Stomach (tissue), 4 donors: ENCODE measurements around the gene PRR23E.

Experiments
- CTCF ChIP-seq, 7 experiments: fragments of 450-650 bp in 4 of 7; fragments of 200-600 bp in 3 of 7; sonication (generic) in 3 of 7; IDR thresholded peaks; one replicate each; pipeline ENCODE4 v1.5.1; 2016 to 2019; ENCODE audit warnings: antibody characterized with exemption in 7 of 7, control low read depth in 2 of 7, mild to moderate bottlenecking in 1 of 7
- POLR2AphosphoS5 ChIP-seq, 3 donors: sonication (generic); formaldehyde crosslinking; IDR thresholded peaks; one replicate each; pipeline ENCODE4 v1.6.1; 2016; ENCODE audit warnings: antibody characterized with exemption in 3 of 3

DNA sequence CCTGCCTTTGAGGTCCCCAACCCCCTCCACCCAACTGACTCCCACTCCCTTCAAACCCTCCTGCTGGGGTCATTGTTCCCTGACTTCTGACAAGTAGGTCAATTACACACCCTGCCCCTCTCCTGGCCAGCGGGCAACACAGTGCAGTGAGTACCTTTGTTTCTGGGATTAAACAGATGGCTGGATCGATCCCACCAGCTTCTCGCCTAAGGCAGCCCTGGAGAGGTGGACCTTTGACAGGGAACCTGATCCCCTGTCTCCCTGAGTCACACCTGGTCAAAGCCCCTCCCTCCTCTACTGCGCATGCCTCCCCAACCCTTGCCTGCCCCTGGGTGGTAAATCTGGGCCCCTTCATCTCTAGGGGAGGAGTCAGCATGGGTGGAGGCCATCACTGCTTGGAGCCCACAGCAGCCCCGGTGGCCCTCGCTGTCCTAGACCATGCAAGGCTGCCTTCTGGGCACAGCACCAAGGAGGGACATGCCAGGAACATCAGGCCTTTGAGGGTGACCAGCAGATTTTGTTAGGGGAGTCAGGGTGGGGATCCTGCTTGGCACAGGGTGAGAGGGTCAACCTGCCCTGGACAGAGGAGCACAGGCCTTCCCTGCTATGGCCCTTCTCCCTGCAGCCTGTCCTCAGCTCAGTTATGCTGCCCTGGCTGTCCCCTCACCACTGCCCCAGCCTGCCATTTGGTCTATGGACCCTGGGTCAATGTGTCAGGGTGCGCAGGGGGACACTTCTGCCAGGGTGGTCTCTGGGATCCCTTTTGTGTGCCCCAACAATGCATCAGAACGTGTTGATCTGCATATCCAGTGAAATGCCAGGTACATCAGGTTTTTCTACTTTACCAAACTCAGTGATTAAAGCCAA lies 9.8 kb upstream of the PRR23E start:
- TF ChIP-seq POLR2AphosphoS5 (IDR thresholded peaks at IDR 0.05) = no peak
- TF ChIP-seq CTCF (IDR thresholded peaks at IDR 0.05) = no peak
